ENCODE results near the gene PDE7B.

PDE7B gene

GRCh38 chr6:135950669-135951068 lies 99.2 kb downstream of the PDE7B start (continued):
- TF ChIP-seq ZNF488 (tag by site-specific recombination; IDR thresholded peaks at IDR 0.05): no peak
- no peak for TF ChIP-seq ZNF626 (tag by site-specific recombination; IDR thresholded peaks at IDR 0.05)
- no peak for TF ChIP-seq ZNF544 (tag by site-specific recombination; IDR thresholded peaks at IDR 0.05)
- no peak for TF ChIP-seq ZNF600 (tag by site-specific recombination; IDR thresholded peaks at IDR 0.05)
- no peak for TF ChIP-seq WT1 (tag by site-specific recombination; IDR thresholded peaks at IDR 0.05)
- TF ChIP-seq ZNF621 (tag by site-specific recombination; IDR thresholded peaks at IDR 0.05): no peak
- TF ChIP-seq ZNF362 (tag by site-specific recombination; IDR thresholded peaks at IDR 0.05): no peak

- no peak overlapping the region for H3K4me3 ChIP-seq (ENCODE audit: low read depth, low read length)
- H3K9me3 ChIP-seq (ENCODE audit: control insufficient read depth, insufficient read depth, low read depth, low read length): no peaks in the 10 kb centered on the region
- POLR2A ChIA-PET: no interaction called here
- TF ChIP-seq ZNF48 (tag by site-specific recombination; IDR thresholded peaks at IDR 0.05) (no peak), KLF1 (tag by site-specific recombination; IDR thresholded peaks at IDR 0.05) (no peak), ZNF138 (tag by site-specific recombination; IDR thresholded peaks at IDR 0.05; ENCODE audit: borderline replicate concordance) (no peak), GFI1B (tag by site-specific recombination; IDR thresholded peaks at IDR 0.05) (no peak), ZNF184 (tag by site-specific recombination; IDR thresholded peaks at IDR 0.05) (no peak), ZNF654 (tag by site-specific recombination; IDR thresholded peaks at IDR 0.05; ENCODE audit: low read depth) (no peak), ZNF843 (tag by site-specific recombination; IDR thresholded peaks at IDR 0.05) (no peak), TRIM28 (IDR thresholded peaks at IDR 0.05; ENCODE audit: borderline replicate concordance, low read length) (no peak), SALL2 (tag by site-specific recombination; IDR thresholded peaks at IDR 0.05; ENCODE audit: borderline replicate concordance) (no peak), KLF7 (tag by site-specific recombination; IDR thresholded peaks at IDR 0.05; ENCODE audit: borderline replicate concordance) (no peak), ZSCAN4 (tag by site-specific recombination; IDR thresholded peaks at IDR 0.05) (no peak), ZNF223 (tag by site-specific recombination; IDR thresholded peaks at IDR 0.05) (no peak), ZNF610 (tag by site-specific recombination; IDR thresholded peaks at IDR 0.05; ENCODE audit: borderline replicate concordance) (no peak), ZNF155 (tag by site-specific recombination; IDR thresholded peaks at IDR 0.05) (no peak), ZNF776 (tag by site-specific recombination; IDR thresholded peaks at IDR 0.05; ENCODE audit: borderline replicate concordance) (no peak), MYNN (tag by site-specific recombination; IDR thresholded peaks at IDR 0.05; ENCODE audit: borderline replicate concordance) (no peak), ZNF777 (tag by site-specific recombination; IDR thresholded peaks at IDR 0.05; ENCODE audit: borderline replicate concordance) (no peak), ELK4 (IDR thresholded peaks at IDR 0.05; ENCODE audit: borderline replicate concordance, low read depth, low read length) (no peak), ZNF366 (tag by site-specific recombination; conservative IDR thresholded peaks at IDR 0.05) (no peak)
- CTCF ChIA-PET: interaction anchor here (0.6 to 1.5 kb wide), 3 partner anchors 8 to 576 kb away, joined by 3 to 5 read pairs (median 4); no protein-coding TSS in a partner anchor
- H3K36me3 ChIP-seq (ENCODE audit: control insufficient read depth in 2 of 2, insufficient read depth in 1 of 2, low read length in 2 of 2): no peaks in the 10 kb centered on the region
- H3K4me1 ChIP-seq (ENCODE audit: control insufficient read depth, insufficient read depth, low read length): no peaks in the 10 kb centered on the region
- H3K27ac ChIP-seq (ENCODE audit: extremely low read depth, low read depth, low read length): no peak overlapping the region
Measured at GRCh38 chr6:135951169-135951568, 99.7 kb downstream of the PDE7B start.

All from HEK293 (cell line).